ELR (cell line): ENCODE data around the gene IL4I1.

Experiments used
- DNase-seq: peaks from one replicate; pipeline ENCODE4 v3.0.0-alpha.2; 2015; ENCODE audit warnings: low read depth

IL4I1 gene

DNA sequence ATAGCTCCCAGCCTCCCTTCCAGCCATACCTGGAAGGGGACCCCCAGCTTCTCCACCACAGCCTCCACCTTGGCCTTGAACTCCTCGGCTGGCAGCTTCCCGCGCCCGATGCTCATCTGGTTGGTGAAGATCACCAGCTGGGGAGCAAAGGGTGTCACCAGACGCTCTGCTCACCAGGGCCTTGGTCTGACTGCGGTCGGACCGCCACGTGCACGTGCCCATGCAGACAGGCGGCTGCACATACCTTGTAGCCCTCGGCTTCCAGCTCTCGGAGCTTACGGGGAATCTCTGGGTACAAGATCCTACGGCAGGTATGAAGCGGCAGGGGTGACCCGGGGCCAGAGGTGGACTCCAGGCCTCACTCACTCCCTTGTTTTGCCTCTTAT, 32.8 kb downstream of the IL4I1 start:
- DNase-seq, result no peak

DNA sequence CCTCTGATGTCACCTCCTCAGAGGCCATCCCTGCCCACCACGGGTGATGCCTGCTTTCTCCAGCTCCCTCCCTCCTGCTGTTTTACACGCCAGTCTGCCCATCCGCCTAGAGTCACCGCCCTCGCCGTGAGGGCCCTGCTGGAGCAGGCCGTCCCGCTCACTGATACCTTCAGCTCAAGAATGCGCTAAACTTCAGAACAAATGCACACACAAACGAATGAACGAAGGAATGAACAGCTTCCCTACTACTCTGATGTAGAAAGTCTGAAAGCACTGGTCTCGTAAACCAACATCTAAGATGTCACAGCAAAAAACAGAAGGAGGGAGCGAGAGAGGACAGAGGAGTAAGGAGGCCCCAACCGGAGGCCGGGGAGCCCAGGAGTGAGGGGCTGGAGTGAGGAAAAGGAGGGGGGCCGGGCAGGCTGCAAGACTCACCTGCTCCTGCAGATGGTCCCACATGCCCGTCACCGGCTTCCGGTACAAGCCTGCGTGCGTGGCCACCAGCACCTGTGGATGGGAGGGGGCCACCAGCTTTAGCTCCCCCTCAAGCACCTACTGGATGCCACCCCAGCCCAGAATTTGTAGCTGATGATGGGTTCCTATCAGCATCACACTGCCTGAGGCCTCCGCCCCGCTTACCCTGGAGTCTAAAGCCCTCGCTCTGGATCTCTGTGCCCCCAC, 33.3 kb downstream of the IL4I1 start:
- DNase-seq, result no peak

DNA sequence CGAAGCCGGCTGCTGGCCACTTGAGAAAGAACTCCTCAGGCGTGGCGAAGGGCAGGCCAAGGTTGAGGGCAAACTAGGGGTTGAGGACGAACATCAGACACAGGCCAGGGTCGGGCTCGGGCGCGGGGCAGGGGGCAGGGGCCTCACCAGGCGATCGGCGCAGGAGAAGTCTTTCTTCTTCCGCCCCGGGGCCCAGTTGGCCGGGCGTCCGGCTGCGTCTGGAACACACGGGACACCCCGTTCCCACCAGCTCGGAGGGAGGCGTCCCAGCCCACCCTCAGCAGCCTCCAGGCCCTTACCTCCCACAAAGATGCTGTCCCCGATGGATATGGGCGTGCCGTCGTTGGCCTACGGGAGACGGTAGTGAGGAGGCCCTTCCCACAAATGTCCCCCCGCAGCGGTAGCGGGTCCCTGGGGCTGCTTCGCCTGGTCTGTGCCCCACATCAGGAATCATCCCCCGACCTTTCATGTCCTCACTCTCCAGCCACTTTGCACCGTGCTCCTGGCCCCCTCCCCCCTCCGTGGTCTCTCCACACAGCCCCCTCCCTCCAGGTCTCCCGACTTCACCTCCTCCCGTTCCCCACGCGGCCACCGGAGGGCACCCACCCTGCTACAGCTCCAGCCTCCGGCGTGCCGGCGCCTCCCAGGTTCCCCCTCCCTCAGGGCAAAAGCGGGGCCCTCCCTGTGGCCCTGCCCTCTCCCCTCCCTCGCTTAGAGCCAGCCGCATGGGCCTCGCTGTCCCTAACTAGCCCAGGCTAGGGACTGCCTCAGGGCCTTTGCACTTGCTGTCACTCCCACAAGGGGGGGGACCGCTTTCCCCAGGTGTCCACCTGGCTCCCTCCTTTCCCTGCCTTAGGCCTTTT, 34.1 kb downstream of the IL4I1 start:
- DNase-seq, result no peak

DNA sequence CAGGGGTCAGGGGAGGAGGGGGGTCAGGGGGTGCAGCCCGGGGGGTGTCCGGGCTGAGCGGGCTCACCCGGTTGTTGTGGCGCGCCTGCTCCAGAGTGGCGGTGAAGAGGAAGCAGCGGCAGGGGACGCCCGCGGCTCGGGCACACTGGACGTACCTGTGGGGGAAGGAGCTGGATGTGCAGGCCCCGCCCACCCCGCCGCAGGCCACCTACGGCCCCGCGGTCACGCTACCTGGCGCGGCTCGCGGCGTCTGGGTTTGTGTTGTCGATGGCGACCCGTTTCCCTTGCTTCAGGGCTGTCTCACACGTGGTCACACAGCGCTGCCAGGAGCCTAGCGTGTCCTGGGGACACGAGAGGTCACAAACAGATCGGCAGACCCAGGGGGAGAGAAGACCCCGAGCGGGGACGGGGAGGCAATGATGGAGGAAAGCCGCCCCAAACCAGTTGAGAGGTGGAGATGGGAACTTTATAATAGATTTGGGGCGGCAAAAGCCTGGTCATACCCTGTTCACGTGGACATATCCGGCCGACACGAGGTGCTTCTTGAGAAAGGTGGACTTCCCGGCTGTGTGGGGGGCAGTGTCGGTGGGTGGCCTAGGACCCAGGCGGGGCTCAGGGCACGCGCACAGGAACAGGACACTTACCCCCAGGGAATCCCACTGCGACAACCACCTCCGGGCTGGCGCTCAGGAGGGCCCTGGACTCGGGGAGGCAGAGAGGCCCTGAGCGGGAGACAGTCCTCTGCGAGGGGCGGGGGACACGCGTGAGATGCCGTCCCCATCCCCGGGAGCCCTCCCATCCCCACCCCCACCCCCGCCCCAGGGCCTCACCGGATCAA, 34.9 kb downstream of the IL4I1 start:
- DNase-seq, result no peak

DNA sequence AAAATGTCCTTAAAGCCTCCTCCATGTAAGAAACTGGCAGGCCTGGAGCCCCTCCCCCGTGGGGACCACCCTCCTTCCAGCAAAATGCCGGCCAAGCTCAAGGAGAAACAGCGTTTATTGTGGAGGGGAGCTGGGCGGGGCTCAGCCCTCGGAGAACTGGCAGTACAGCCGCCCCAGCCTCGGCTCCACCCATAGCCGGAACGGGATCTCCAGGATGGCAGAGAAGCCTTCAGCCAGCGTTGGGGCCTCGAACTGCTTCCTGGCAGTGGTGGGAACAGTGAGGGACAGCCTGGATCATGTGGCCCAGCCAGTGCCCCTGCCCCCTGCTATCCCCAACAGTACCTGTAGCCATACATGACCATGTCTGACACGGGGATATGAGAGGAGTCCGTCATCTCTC, 35.6 kb downstream of the IL4I1 start:
- DNase-seq, result no peak

DNA sequence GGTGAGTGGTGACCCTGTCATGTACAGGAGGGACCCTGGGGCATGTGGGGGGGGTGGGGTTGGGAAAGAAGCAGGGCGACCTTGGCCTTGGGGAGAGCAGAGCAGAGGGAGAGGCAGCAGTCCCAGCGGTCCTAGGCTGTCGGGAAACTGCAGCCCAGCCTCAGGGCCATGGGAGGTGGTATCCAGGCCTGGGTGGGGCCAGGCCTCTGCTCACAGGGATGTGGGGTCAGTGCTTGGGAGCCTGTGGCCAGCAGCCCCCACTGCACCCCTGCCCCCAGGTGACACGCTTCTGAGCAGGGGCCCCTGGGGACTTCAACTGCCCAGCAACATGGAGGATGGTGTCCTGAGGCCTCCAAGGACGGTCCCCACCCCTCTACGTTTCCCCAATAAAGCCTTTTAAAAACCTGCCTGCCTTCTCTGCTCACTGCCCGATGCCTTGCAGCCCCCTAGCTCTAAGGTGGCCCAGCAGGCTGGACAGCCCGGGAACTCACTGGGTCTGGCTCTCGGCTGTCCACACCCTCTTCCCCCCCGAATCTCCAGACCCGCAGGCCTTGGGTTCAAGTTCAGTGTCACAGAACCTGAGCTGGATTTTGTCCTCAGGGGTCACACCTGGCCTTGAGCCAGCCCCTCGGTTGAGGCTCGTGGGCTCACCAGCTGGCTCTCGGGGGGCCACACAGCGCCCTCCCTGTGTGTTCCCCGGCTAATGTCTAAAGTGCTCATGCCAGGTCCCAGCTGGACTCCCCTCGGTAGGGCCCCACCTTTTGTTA, 36.2 kb downstream of the IL4I1 start:
- DNase-seq, result no peak

DNA sequence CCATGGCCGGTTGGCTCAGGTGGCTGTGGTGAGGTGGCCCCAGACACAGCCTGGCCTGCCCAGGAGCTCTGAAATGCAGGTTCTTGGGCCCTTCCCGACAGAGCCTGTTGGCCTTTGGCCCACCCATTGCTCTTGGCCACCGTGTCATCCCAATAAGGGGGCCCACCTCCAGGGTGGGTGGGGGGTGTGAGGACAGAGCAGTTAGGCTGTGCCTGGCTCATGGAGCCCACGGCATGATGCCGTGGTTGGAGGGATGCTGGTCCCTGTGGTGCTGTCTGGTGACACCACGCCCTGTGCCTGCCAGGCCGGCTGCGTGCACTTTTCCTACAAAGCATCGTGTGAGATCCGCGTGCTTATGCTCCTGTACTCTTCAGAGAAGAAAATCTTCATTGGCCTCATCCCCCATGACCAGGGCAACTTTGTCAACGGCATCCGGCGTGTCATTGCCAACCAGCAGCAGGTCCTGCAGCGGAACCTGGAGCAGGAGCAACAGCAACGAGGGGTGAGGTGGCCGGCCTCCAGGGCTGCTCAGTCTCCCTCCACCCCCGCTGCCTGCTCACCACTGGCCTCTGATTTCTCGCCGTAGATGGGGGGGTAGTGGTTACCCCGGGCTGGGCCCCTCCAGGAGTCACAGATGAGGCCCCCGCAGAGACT, 36.9 kb downstream of the IL4I1 start:
- DNase-seq, result no peak

DNA sequence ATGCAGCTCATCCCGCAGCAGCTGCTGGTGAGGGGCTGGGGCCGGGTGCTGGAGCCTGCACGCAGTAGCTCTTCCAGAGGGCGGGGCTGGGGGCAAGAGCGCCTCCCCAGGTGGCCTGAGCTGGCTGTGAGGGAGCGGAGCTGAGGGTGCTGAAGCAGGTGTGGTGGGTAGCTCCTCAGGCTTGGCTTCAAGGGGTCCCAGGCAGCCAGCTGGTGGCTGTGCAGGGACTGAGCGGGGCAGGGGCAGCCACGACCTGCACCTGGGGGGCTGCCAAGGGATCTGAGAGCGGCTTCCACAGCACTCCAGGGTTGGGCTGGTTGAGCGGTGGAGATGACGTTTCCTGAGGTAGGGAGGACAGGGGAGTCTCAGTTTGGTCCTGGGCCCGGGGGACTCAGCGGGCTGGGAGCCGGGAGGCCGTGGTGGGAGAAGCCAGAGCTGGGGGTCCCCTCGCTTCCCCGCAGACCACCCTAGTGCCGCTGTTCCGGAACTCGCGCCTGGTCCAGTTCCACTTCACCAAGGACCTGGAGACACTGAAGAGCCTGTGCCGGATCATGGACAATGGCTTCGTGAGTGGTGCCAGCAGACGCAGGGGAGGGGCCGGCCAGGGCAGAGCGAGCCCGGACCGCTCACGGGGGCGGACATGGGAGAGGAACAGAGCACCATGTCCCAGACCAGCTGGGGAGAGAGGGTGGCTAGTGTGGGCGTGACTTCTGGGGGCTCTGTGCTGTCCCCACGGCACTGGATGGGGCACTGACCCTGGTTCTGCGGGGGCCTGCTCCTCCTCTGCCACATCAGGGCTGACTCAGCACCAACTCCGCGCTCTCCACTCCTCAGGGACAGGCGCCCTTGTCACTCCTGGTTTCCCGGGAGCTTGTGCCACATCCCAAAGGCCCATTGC, 38.4 kb downstream of the IL4I1 start:
- peak; percentile 54 for DNase-seq

DNA sequence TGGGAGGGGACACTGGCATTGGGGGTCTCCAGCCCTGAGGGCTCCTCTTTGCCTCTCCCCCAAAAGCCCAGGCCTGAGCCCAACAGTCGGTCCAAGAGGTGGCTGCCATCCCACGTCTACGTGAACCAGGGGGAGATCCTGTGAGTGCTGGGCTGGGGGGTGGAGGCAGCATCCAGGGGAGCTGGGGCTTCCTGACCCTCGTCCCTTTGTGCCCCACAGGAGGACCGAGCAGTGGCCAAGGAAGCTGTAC, 38.9 kb downstream of the IL4I1 start:
- DNase-seq, result no peak

DNA sequence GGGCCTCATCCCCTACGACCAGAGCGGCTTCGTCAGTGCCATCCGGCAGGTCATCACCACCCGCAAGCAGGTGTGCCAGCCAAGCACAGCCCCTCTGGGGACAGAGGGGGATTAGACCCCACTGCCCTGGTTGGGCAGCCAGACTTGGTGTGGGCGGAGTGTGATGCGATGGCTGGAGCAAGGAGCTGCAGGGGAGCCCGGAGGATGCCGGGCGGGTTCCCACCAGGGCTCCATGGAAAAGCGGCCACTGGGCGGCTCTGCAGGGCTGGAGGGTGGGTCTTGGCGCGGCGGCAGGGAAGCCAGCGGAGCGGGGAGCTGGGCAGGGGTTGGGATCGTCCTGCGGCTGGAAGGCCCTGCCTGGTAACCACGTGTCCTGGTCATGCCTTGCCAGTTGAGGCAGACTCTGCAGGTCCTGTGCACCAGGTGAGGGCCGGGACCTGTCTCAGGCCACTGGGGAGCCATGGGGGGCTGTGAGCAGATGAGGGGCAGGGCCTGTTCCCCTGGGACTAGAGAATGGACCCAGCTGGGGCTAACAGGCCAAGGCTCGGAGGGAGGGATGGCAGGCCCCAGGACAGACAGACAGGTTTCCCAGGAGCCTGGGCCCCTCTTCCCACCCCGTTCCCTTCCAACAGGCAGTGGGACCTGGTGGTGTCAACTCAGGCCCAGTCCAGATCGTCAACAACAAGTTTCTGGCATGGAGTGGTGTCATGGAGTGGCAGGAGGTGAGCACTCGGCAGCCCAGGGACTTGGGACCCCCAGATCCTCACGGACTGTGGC, 39.4 kb downstream of the IL4I1 start:
- DNase-seq, result no peak

DNA sequence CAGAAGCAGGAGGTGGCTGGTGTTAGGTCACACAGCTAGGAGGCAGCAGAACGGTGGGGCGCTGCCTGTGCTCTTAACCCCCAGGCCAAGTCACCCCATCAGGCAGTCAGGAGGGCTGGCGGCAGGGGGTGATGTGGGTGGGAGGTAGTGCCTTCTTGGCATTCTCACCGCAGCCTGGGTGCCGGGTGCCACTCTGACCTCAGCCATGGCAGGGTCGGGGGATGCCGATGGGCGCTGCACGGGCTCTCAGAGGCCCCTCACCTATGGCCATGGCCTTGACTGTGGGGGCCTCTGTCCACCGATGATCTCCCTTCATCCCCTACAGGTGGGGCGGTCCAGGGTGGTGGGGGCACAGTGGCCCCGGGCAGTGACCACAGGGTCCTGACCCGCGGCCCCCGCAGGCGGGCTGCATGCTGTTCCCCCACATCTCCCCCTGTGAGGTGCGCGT, 40.1 kb downstream of the IL4I1 start:
- no peak for DNase-seq

DNA sequence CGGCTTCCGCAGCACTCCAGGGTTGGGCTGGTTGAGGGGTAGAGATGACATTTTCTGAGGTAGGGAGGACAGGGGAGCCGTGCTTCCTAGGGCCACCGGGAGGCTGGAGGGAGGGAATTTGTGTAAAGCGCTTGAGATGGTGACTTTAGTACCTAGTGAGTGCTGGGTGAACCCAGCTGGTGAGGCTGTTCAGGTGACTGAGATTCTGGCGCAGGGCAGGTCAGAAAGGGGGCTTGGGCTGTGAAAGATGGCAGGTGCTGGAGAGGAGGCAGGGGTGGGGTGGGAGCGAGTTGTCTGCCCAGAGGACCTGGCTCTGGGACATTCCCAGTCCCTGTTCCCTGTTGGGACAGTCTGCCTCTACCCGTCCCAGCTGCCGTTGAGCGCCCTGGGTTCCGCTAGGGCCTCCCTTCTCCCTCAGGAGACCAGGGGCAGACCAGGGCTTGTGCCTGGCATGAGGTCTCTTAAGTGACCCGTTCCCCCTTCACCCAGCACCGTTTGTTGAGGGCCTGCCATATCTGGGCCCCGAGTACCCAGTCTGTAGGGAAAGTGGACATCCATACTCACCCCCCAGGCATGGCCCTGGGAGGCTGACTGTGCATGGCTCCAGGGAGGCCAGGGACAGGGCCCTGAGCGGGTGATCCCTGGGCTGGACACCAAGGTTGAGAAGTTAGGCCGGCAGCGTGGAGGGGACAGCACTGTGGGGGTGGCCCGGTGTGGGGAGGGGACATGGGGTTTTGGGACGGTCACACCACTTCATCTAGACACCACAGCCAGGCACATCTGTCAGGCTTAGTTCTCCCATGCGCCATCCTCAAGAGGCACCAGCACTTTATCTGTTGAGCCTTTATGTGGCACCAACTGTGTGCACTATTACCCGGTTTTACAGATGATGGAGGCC, 40.8 kb downstream of the IL4I1 start:
- no peak for DNase-seq

DNA sequence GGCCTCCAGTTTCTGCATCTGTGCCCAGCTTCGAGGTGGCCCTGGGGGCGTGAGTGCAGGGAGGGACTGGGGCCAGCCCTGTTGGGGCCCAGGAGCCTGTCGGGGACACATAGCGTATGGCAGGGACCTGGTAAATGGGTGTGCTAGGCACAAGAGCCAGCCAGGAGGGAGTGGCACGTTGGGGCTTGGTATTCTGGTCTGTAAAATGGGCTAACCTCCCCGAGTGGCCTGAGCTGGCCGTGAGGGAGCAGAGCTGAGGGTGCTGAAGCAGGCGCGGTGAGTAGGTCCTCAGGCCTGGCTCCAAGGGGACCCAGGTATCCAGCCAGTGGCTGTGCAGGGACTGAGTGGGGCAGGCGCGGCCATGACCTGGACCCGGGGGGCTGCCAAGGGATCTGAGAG, 41.4 kb downstream of the IL4I1 start:
- no peak for DNase-seq

DNA sequence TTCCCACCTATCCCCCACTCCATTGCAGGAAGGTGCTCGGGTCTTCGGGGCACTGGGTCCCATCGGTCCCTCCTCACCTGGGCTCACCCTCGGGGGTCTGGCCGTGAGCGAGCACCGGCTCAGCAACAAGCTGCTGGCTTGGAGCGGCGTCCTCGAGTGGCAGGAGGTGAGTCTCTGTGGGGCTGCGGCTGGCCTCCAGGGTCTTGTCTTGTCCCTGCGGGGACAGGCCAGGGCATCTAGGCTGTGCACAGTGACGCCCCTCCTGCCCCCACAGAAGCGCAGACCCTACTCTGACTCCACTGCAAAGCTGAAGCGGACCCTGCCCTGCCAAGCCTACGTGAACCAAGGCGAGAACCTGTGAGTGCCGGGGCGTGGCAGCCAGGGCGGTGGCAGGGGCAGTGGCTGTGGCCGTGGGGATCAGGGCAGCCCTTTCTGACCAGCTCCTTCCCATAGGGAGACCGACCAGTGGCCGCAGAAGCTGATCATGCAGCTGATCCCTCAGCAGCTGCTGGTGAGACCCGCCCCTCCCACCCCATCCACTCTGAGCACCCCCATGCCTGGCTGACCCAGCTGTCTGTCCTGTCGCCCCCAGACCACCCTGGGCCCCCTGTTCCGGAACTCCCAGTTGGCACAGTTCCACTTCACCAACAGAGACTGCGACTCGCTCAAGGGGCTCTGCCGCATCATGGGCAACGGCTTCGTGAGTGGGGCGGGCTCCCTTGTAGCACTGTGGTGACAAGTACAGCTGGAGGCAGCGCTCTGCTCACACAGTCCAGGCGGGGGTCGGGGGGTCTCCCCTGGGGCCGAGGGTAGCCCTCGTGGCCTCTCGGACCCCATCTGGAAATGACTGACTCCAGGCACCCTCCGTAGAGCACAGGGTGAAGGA, 42.1 kb downstream of the IL4I1 start:
- DNase-seq, result no peak

DNA sequence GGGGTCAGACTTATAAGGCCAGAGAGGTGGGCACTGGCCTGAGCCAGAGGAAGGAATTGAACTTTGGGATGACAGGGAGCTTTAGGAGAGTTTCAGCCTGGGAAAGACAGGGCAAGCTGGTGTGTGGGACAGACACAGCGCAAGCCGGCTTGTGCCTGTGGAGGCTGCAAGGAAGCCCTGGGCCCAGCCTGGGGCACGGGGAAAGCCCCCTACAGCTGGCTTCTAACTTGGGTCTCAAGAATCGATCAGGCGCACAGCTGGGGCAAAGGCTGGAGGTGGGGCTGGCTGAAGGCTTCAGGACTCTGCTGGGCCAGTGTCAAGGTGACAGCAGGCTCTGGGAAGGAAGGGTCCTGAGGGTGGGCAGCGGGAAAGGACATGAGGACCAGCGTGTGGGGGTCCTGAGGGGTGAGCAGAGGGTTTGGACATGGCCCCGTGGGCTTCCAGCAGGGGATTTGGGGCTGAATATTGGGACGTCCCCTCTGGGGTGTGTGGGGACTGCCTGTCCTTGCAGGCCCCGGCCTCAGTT, 42.8 kb downstream of the IL4I1 start:
- no peak for DNase-seq

DNA sequence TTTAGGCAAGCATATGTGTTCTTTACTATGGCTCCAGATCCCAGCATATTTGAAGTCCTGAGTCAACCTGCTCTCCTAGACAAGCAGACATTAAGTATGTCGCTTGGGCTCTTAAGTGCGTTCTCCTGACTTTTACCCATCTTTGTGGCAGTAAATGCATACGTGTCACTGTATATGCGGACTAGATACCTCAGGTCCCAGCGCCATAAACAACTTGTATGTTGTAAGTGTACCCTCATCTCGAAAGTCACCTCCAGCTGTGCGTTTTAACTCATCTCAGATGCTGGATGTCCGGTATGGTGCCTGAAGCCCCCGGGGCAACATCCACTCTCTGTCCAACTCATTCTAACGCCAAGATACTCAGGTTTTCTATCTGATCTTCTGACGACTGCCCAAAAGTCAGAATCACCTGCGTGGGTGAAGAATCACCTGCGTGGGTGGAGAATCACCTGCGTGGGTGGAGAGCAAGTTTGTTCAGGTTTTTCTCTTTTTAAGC, 44.0 kb downstream of the IL4I1 start:
- DNase-seq, result no peak
